ENCODE measurements around the gene ASB3.

ASB3 gene

GRCh38 chr2:53828331-53828730 lies 41.6 kb upstream of the ASB3 start:
- Histone ChIP-seq H3K4me3 (ENCODE audit: low read length, poor library complexity, severe bottlenecking) (no peak overlapping the region), H3K36me3 (ENCODE audit: insufficient read depth, low read length) (no peaks in the 10 kb centered on the region), H3K4me1 (ENCODE audit: insufficient read depth, low read length, poor library complexity, severe bottlenecking) (no peaks in the 10 kb centered on the region), H3F3A (ENCODE audit: low read depth) (no peaks in the 10 kb centered on the region), H3K27me3 (ENCODE audit: insufficient read depth, low read length, poor library complexity, severe bottlenecking) (no peaks in the 10 kb centered on the region), H4K20me1 (ENCODE audit: insufficient read depth, low read length, poor library complexity, severe bottlenecking) (no peaks in the 10 kb centered on the region), H3K9me2 (replicated peaks; ENCODE audit: low read depth, low read length) (no peaks in the 10 kb centered on the region), H2AFZ (ENCODE audit: low read length) (no peak overlapping the region), H3K9ac (ENCODE audit: low read depth, low read length, poor library complexity, severe bottlenecking) (no peak overlapping the region), H3K9me3 (ENCODE audit: insufficient read depth, low read depth, low read length) (no peaks in the 10 kb centered on the region), H3K79me2 (ENCODE audit: insufficient read depth, low read length) (no peaks in the 10 kb centered on the region), H3K4me2 (ENCODE audit: low read depth, low read length, poor library complexity, severe bottlenecking) (no peak overlapping the region)
- TF ChIP-seq EZH2phosphoT487 (IDR thresholded peaks at IDR 0.05; ENCODE audit: borderline replicate concordance) (no peak), CTCF (conservative IDR thresholded peaks at IDR 0.05; ENCODE audit: low read length) (no peak)

GRCh38 chr2:53827398-53828175 lies 40.8 kb upstream of the ASB3 start:
- Histone ChIP-seq H3K9ac (ENCODE audit: low read depth, low read length, poor library complexity, severe bottlenecking) (no peak overlapping the region), H3K9me2 (replicated peaks; ENCODE audit: low read depth, low read length) (no peaks in the 10 kb centered on the region), H3K36me3 (ENCODE audit: insufficient read depth, low read length) (no peaks in the 10 kb centered on the region), H4K20me1 (ENCODE audit: insufficient read depth, low read length, poor library complexity, severe bottlenecking) (no peaks in the 10 kb centered on the region), H3K27me3 (ENCODE audit: insufficient read depth, low read length, poor library complexity, severe bottlenecking) (no peaks in the 10 kb centered on the region), H3K4me1 (ENCODE audit: insufficient read depth, low read length, poor library complexity, severe bottlenecking) (no peaks in the 10 kb centered on the region), H2AFZ (ENCODE audit: low read length) (no peak overlapping the region), H3K4me3 (ENCODE audit: low read length, poor library complexity, severe bottlenecking) (no peak overlapping the region), H3K79me2 (ENCODE audit: insufficient read depth, low read length) (no peaks in the 10 kb centered on the region), H3F3A (ENCODE audit: low read depth) (no peaks in the 10 kb centered on the region), H3K4me2 (ENCODE audit: low read depth, low read length, poor library complexity, severe bottlenecking) (no peak overlapping the region), H3K9me3 (ENCODE audit: insufficient read depth, low read depth, low read length) (no peaks in the 10 kb centered on the region)
- TF ChIP-seq CTCF (conservative IDR thresholded peaks at IDR 0.05; ENCODE audit: low read length) = no peak
- no peak for TF ChIP-seq EZH2phosphoT487 (IDR thresholded peaks at IDR 0.05; ENCODE audit: borderline replicate concordance)

- H3K27me3 ChIP-seq (ENCODE audit: insufficient read depth, low read length, poor library complexity, severe bottlenecking) = no peaks in the 10 kb centered on the region
- no peak overlapping the region for H3K4me3 ChIP-seq (ENCODE audit: low read length, poor library complexity, severe bottlenecking)
- no peaks in the 10 kb centered on the region for H3K9me3 ChIP-seq (ENCODE audit: insufficient read depth, low read depth, low read length)
- H3K4me2 ChIP-seq (ENCODE audit: low read depth, low read length, poor library complexity, severe bottlenecking) = no peak overlapping the region
- no peaks in the 10 kb centered on the region for H3F3A ChIP-seq (ENCODE audit: low read depth)
- no peaks in the 10 kb centered on the region for H3K4me1 ChIP-seq (ENCODE audit: insufficient read depth, low read length, poor library complexity, severe bottlenecking)
- no peaks in the 10 kb centered on the region for H3K9me2 ChIP-seq (replicated peaks; ENCODE audit: low read depth, low read length)
- no peaks in the 10 kb centered on the region for H4K20me1 ChIP-seq (ENCODE audit: insufficient read depth, low read length, poor library complexity, severe bottlenecking)
- H3K79me2 ChIP-seq (ENCODE audit: insufficient read depth, low read length) = no peaks in the 10 kb centered on the region
- H2AFZ ChIP-seq (ENCODE audit: low read length) = no peak overlapping the region
- TF ChIP-seq CTCF (conservative IDR thresholded peaks at IDR 0.05; ENCODE audit: low read length) (no peak), EZH2phosphoT487 (IDR thresholded peaks at IDR 0.05; ENCODE audit: borderline replicate concordance) (no peak)
- no peak overlapping the region for H3K9ac ChIP-seq (ENCODE audit: low read depth, low read length, poor library complexity, severe bottlenecking)
- no peaks in the 10 kb centered on the region for H3K36me3 ChIP-seq (ENCODE audit: insufficient read depth, low read length)
These were observed 40.0 kb upstream of the ASB3 start for GRCh38 chr2:53826587-53827397.
